PFSK-1 (cell line): ENCODE data around the gene CCDC137.

Experiments used
- POLR2AphosphoS5 ChIP-seq: IDR thresholded peaks from 2 replicates; pipeline ENCODE4 v1.6.1; 2012; ENCODE audit warnings: low read depth, mild to moderate bottlenecking, control low read depth, low read length, moderate library complexity
- TAF1 ChIP-seq: IDR thresholded peaks from 2 replicates; pipeline ENCODE4 v1.6.1; 2012; ENCODE audit warnings: low read length, control low read depth, borderline replicate concordance; ENCODE audit not compliant: insufficient read depth

DNA sequence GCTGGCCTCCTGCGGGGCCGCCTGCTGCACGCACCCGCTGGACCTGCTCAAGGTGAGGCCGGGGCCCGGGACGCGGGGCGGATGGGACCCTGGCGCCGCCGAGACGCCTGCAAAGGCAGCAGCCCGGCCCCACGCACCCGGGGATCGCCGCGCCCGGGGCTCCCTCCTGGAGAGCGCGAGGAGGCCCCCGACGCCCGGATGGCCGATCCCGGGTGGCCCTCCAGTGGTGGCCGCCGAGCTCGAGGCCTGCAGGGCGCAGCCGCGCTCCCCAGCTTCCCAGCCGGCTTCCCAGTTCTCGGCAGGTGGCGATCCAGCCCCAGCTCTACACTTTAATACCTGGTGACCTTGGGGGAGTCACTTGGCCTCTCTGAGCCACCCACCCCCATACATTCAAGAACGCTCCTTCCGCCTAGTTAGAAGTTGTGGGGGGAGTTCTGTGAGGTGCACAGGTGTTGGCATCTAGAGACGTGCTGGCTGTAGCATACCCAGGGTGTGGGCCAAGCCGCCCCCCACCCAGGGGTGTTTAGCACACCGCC lies 46.0 kb downstream of the CCDC137 start:
- TF ChIP-seq POLR2AphosphoS5 = no peak
- no peak for TF ChIP-seq TAF1
